ENCODE measurements around the gene FRMPD1.

The FRMPD1 gene

GRCh38 chr9:37632479-37632878 is 18.3 kb upstream of the FRMPD1 start:
- DNase-seq: no peak

DNA sequence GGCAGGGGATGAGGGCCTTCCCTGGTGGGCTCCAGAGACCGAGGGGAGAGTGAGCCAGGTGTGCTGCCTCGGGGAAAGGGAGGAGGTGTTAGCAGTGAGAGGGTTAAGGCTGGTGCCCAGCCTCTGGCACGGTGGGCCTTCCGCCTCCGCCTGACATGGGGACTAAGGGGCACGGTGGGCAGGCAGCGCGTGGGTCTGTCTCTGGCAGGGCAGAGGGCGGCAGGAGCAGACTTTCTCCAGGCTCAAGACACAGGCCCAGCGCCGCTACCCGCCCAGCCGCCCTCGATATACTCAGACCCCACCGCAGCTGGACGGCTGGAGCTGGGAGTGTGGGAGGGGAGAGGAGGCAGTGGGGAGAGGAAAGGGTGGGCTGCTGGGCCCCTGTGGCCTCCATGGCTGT is 14.9 kb upstream of the FRMPD1 start:
- DNase-seq: no peak

DNA sequence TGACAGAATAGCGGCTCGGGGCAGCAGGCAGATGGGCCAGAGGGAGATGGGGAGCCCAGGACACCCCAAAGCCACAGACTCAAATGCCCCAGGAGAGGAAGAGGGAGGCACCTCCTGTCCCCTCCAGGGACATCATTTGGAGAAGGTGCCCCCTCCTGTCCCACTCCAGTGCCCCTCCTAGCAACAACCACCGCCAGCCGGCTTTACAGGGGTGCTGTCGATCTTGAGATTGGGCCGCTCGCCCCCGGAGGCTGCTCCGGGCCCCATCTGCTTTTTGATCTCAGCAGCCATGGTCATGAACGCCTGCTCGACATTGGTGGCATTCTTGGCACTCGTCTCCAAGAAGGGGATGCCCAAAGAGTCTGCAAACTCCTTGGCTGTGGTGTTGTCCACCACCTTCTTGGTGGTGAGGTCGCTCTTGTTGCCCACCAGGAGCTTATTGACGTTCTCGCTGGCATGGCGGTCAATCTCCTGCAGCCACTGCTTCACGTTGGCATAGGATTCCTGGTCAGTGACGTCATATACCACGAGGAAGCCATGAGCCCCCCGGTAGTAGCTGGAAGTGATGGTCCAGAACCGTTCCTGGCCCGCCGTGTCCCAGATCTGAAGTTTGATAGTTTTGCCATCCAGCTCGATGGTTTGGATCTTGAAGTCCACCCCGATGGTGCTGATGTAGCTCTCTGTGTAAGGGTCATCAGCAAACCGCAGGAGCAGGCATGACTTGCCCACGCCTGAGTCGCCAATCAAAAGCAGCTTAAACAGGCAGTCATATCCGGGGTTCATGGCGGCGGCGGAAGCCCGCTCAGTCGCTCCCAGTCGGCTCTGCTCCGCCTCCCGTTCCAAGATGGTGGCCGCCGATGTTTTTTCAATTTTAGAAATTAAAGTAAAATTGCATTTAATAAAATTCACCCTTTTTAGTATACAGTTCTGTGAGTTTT is 14.0 kb upstream of the FRMPD1 start:
- DNase-seq: no peak

GRCh38 chr9:37639109-37639762 is 11.5 kb upstream of the FRMPD1 start:
- DNase-seq: no peak

GRCh38 chr9:37639841-37640240 is 10.9 kb upstream of the FRMPD1 start:
- no peak for DNase-seq

DNA sequence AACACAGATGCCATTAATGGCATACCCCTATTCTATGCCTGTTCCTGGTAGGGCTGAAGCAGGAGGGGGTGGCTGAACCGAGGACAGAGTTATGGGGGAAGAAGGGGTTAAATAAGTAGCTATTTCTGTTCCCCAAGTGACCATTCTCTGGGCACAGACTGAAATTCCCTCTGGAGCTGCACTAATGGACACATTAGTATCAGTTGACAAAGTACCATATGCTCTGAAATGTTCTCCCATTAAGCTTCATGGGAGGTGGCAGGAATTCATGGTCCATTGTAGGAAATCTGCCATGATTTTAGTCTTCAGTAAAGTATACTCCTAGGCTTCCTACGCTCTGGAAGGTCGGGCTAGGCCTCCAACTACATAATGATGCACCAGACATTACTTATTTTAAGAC is 10.5 kb upstream of the FRMPD1 start:
- DNase-seq: no peak

DNA sequence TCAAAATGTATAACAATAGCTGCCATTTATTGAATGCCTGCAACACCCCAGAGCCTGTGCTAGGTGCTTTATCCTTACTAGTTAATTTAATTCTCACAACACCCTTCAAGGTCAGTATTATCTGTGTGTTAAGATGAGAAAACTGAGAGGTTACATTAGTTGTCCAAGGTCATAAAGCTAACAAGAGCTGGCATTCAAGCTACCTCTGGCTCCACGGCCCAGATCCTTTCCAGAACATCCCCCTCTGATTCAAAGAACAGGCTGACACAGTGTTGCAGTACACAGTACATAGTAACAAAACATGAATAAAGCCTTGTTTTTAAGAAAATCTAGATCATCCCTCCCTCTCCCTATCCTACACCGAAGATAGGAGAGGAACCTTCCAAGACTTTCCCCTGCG is 9.4 kb upstream of the FRMPD1 start:
- no peak for DNase-seq

GRCh38 chr9:37643214-37643613 is 7.5 kb upstream of the FRMPD1 start:
- DNase-seq: no peak

DNA sequence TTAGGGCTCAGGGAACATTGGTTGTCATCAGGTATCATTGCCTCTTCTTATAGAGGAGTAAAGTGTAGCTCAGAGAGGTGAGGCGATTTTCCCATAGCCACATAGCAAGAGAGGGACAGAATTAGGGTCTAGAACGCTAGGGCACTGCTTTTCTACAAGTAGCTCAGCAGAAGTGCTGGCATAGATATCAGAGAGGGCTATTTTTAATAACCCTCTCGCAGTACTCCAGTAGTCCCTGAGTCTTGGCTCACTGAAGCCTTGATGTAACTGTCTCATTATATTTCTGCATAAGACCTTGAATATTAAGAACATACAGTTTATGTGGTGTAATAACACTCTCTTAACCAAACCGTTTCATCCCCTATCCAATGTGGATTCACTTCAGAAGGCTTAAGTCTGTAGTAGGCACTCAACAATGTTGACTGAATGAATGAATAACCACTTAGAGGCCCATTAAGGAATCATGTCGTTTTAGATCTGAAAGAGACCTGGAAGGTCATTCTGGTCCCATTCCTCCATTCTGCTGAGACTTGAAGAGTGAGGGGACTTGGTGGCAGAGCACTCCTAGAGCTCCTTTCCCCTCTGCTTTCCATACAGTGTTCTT is 4.7 kb upstream of the FRMPD1 start:
- no peak for DNase-seq

GRCh38 chr9:37650299-37650872 is 368 bp upstream of the FRMPD1 start:
- DNase-seq: no peak

DNA sequence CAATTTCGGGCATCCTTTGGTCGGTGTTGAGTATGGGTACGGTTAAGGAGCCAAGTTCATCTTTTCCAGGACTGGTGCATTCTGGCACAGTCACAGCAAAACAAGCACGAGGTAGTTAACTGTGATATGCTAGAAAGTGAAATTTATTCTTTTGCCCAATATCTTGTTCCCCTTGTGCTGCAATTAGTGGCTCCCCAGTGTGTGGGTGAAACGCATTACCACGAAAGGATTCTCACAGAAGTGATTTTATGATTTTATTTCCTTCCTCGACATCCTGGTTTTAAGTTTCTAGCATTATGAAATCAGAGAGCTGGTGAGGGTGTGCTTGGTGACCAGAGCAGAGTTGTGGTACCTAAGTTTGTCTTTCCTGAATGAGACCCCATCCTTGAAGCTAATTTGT is 1.5 kb downstream of the FRMPD1 start:
- no peak for DNase-seq

- no peak for DNase-seq
Observed at GRCh38 chr9:37653385-37653784, 2.6 kb downstream of the FRMPD1 start.

DNA sequence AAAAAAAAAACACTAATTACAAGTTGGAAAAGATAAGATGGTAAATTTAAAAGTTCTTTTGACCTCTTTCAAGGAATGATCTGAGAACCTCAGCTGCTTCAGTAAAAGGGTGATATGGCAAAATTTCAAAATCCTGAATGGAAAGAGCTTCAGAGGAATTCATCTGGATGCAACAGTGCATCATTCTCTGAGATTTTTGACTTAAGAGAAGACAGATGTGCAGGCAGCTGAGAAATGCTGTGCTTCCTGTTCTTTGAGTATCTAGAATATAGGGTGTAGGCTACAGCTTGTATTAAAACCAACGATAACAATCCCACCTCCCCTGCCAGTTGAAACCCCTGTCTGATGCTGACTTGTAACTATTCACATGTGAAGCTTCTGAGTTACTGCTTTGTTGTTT is 6.2 kb downstream of the FRMPD1 start:
- no peak for DNase-seq

- no peak for DNase-seq
Observed at GRCh38 chr9:37660691-37661090, 9.9 kb downstream of the FRMPD1 start.

DNA sequence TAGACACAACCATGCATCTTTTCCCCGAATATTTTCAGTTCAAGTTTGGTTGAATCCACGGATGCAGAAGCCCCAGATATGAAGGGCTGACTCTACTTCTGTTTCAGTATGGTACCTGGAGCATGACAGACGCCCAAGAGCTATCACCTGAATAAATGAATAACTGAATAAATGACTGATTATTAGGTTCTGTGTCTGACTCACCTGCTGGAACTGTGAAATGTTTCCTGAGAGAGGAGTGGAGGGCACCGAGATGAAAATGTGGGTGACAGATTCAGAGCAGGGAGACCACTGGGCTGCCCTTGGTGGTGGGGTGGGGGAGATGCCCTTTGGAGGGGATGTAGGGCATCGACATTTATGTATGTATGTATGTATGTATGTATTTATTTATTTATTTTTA is 13.2 kb downstream of the FRMPD1 start:
- DNase-seq: no peak

DNA sequence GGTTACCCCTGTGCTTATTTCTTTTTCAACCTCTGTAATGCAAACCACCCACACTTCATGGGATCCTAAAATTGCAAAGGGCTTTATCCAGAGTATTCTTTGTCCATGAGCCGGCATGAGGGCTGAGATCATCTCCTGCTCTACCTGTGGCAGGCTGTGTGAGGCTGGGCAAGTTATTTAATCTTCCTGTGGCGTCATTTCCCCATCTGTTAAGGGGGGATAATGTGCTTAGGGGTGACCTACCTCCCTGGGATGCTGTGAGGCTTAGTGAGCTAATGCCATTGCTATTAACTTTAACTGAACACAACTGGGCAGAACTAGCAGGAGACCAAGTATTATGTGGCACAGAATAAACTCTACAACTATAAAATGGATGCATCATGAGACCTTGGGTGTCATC is 17.0 kb downstream of the FRMPD1 start:
- no peak for DNase-seq

DNA sequence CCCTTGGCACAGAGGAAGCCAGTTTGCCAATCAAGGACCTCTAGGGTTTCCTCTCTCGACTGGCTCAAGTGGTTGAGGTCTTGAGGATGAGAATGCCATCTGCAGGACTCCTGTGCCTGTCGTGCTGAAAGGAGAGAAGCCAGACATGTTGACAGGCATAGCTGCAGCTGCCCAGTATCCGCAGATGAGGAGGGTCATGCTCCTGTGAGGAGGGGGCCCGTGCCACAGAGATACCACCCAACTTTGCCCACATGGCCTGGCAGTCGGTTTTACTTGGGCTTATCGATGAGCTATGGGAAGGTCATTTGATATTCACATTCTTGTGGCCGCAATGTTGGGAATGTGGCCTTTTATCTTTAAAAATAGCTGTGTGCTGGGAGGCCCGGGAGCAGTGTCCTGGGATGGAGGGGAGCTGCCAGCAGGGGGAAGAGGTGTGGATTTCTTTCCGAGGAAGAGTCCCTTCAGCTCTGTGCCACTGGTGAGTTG is 17.4 kb downstream of the FRMPD1 start:
- DNase-seq: peak; percentile 7

- no peak for DNase-seq
Observed at GRCh38 chr9:37669232-37669631, 18.5 kb downstream of the FRMPD1 start.

DNA sequence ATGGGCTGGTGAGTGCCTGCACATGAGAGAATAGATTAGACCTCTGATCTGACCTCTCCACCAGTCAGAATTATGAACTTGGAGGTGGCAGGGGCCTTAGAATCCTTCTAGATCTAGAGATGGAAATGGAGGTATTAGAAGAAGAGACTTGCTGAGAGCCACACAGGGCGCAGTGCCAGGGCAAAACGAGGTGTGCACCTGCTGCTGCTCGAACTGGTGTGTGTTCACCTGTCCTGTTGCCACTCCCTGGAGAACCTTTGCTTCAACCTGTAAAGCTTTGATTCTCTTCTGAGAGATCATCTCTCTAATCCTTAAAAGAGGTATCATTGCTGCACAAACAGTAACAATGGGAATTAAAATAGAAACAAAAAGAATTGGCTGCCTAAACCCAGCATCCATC is 24.9 kb downstream of the FRMPD1 start:
- no peak for DNase-seq

DNA sequence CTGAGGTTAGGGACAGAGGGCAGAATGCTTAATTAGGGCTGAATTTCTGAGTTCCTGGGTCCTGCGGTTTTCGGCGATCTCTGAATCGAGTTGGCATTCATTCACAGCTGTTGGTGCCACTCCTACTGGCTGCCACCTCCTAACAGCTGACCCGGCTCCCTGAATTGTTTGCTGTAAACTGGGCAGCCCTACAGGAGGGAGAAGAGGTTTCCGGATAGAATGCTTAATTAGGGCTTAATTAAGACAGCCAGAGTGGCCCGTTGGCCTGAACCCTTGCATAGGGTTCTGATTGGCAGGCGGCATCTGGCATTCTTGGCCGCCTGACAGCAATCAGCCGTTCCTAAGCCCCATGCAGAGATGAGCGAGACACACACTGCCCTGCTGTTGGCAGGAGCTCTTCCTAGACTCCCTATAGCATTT is 25.7 kb downstream of the FRMPD1 start:
- DNase-seq: peak; percentile 7 to 32

DNA sequence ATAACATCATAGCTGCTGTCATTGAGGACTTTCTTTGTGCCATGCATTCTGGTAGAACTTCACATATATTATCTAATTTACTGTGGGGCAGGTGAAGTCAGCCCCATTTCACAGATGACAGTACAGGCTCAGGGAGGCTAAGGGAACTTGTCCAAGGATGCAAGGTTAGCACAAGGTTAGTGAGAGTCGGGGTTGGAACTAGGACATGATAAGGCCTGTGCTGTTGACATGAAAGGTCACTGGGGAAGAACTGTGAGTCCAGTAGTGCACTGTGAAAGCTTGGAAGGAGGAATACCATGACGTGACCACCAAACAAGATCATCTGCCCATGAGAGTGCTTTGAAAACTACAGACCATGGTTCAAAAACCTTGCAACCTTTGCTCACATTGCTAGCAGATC is 26.7 kb downstream of the FRMPD1 start:
- no peak for DNase-seq

- DNase-seq: no peak
Observed at GRCh38 chr9:37678789-37679273, 28.1 kb downstream of the FRMPD1 start.
